SK-N-SH (cell line): ENCODE results near the gene ACTG2. TPM values are rescaled to one million over a fixed set of nuclear protein-coding genes. Genes with fewer than 3 reads are reported as not detected.

ENCODE experiments used
- CTCF ChIA-PET: fragments of 300-600, 350-600 bp; formaldehyde crosslinking; extraction: SDS; loops from one replicate; lab custom pipeline; 2021; lab: Yijun Ruan, JAX
- POLR2A ChIA-PET: fragments of 350-600 bp; sonication (Branson Sonifier 250); formaldehyde crosslinking; extraction: SDS; loops from one replicate; lab custom pipeline; 2020; ENCODE audit warnings: antibody characterized with exemption, inconsistent platforms; lab: Yijun Ruan, JAX
- DNase-seq: peaks from one replicate; pipeline ENCODE4 v3.0.0; 2012
- H2AFZ ChIP-seq: fragments of 200-600 bp; sonication (generic); 2 replicates; pipeline ENCODE4 v1.8.1; 2016; ENCODE audit warnings: antibody characterized with exemption, mild to moderate bottlenecking, low read depth
- H3F3A ChIP-seq: fragments of 200-600 bp; sonication (generic); replicated peaks from 2 replicates; pipeline ENCODE3; 2016; ENCODE audit warnings: antibody characterized with exemption, mild to moderate bottlenecking; ENCODE audit not compliant: insufficient read depth
- H3K27ac ChIP-seq, 2 experiments: fragments of 200-500 bp in 1 of 2; fragments of 200-600 bp in 1 of 2; sonication (Bioruptor generic) in 1 of 2; sonication (generic), shearing (Covaris generic) in 1 of 2; 2 replicates each; pipeline versions ENCODE4 v1.5.1 to v1.6.1; 2014 to 2016; ENCODE audit warnings: low read depth in 2 of 2, inconsistent platforms in 1 of 2, low read length in 1 of 2, mild to moderate bottlenecking in 1 of 2, mixed read lengths in 1 of 2
- H3K27me3 ChIP-seq: fragments of 200-600 bp; sonication (generic), shearing (Covaris generic); 2 replicates; pipeline ENCODE4 v1.6.1; 2016; ENCODE audit warnings: mixed run types; ENCODE audit not compliant: insufficient read depth
- H3K36me3 ChIP-seq, 2 experiments: fragments of 200-500 bp in 1 of 2; fragments of 200-600 bp in 1 of 2; sonication (Bioruptor generic) in 1 of 2; sonication (generic) in 1 of 2; replicated peaks in 1 of 2; 2 replicates each; pipeline versions ENCODE3 to v1.5.1; 2014 to 2016; ENCODE audit warnings: low read length in 1 of 2, mild to moderate bottlenecking in 1 of 2; ENCODE audit not compliant: insufficient read depth in 2 of 2, control insufficient read depth in 1 of 2
- H3K4me1 ChIP-seq, 2 experiments: fragments of 200-500 bp in 1 of 2; fragments of 200-600 bp in 1 of 2; sonication (Bioruptor generic) in 1 of 2; sonication (generic), shearing (Covaris generic) in 1 of 2; 2 replicates each; pipeline versions ENCODE4 v1.5.1 to v1.6.1; 2014 to 2016; ENCODE audit warnings: low read depth in 1 of 2, low read length in 1 of 2, mixed run types in 1 of 2; ENCODE audit not compliant: insufficient read depth in 2 of 2, control insufficient read depth in 1 of 2
- H3K4me2 ChIP-seq: fragments of 200-600 bp; sonication (generic), shearing (Covaris generic); 2 replicates; pipeline ENCODE4 v1.6.1; 2017; ENCODE audit warnings: mixed run types
- H3K4me3 ChIP-seq, 2 experiments: fragments of 200-500 bp in 1 of 2; fragments of 200-600 bp in 1 of 2; sonication (Bioruptor generic) in 1 of 2; sonication (generic), shearing (Covaris generic) in 1 of 2; 2 replicates each; pipeline versions ENCODE4 v1.5.1 to v1.8.1; 2014 to 2016; ENCODE audit warnings: low read depth in 2 of 2, inconsistent platforms in 1 of 2, low read length in 1 of 2, mild to moderate bottlenecking in 1 of 2, mixed read lengths in 1 of 2, moderate library complexity in 1 of 2
- H3K79me2 ChIP-seq: fragments of 200-600 bp; sonication (generic); 2 replicates; pipeline ENCODE4 v1.8.1; 2017; ENCODE audit warnings: mild to moderate bottlenecking; ENCODE audit not compliant: insufficient read depth
- H3K9ac ChIP-seq: fragments of 200-600 bp; sonication (generic); 2 replicates; pipeline ENCODE4 v1.6.1; 2017; ENCODE audit warnings: mixed run types
- H3K9me2 ChIP-seq: fragments of 200-600 bp; sonication (generic); 2 replicates; pipeline ENCODE4 v1.6.1; 2017; ENCODE audit warnings: mixed run types
- H3K9me3 ChIP-seq: fragments of 200-600 bp; sonication (generic); 2 replicates; pipeline ENCODE4 v1.6.1; 2017; ENCODE audit warnings: mixed run types, mild to moderate bottlenecking, moderate library complexity
- H4K20me1 ChIP-seq: fragments of 200-600 bp; sonication (generic); 2 replicates; pipeline ENCODE4 v1.6.1; 2017; ENCODE audit warnings: mild to moderate bottlenecking, mixed run types; ENCODE audit not compliant: insufficient read depth
- CHD2 ChIP-seq: fragments of 150-350 bp; IDR thresholded peaks from 2 replicates; pipeline ENCODE4 v1.6.1; 2018; ENCODE audit warnings: low read length; ENCODE audit not compliant: partially characterized antibody
- CTCF ChIP-seq: fragments of 200-600 bp; sonication (generic); IDR thresholded peaks from 2 replicates; pipeline ENCODE4 v1.6.1; 2017; ENCODE audit warnings: antibody characterized with exemption, mild to moderate bottlenecking, moderate library complexity
- ELF1 ChIP-seq: IDR thresholded peaks from 2 replicates; pipeline ENCODE4 v1.4.0; 2012
- EP300 ChIP-seq, 2 experiments: IDR thresholded peaks; 2 replicates each; pipeline versions ENCODE4 v1.4.0 to v1.6.1; 2012; ENCODE audit warnings: borderline replicate concordance in 1 of 2, low read depth in 1 of 2, low read length in 1 of 2
- EZH2phosphoT487 ChIP-seq: fragments of 200-600 bp; sonication (generic); IDR thresholded peaks from 2 replicates; pipeline ENCODE4 v1.6.1; 2017; ENCODE audit warnings: low read depth, mixed run types, mild to moderate bottlenecking, antibody characterized with exemption, moderate library complexity, borderline replicate concordance
- FOSL2 ChIP-seq: IDR thresholded peaks from 2 replicates; pipeline ENCODE4 v1.4.0; 2012; ENCODE audit warnings: low read depth, mild to moderate bottlenecking, moderate library complexity, borderline replicate concordance
- FOXM1 ChIP-seq: IDR thresholded peaks from 2 replicates; pipeline ENCODE4 v1.4.0; 2012; ENCODE audit warnings: low read depth, mild to moderate bottlenecking
- MAX ChIP-seq: IDR thresholded peaks from 2 replicates; pipeline ENCODE4 v1.4.0; 2012; ENCODE audit warnings: low read depth
- MEF2A ChIP-seq: IDR thresholded peaks from 2 replicates; pipeline ENCODE4 v1.4.0; 2012; ENCODE audit warnings: low read depth, borderline replicate concordance
- MXI1 ChIP-seq: IDR thresholded peaks from 2 replicates; pipeline ENCODE4 v1.6.1; 2012; ENCODE audit warnings: mild to moderate bottlenecking, low read depth, low read length, improper control_type of control experiment
- NRF1 ChIP-seq: IDR thresholded peaks from 2 replicates; pipeline ENCODE4 v1.6.1; 2012; ENCODE audit warnings: low read depth, mild to moderate bottlenecking, low read length
- SMC3 ChIP-seq: IDR thresholded peaks from 2 replicates; pipeline ENCODE4 v1.6.1; 2012; ENCODE audit warnings: low read depth, low read length, improper control_type of control experiment
- TAF1 ChIP-seq: IDR thresholded peaks from 2 replicates; pipeline ENCODE4 v1.6.1; 2012; ENCODE audit warnings: low read depth, mild to moderate bottlenecking, low read length, moderate library complexity, borderline replicate concordance
- YY1 ChIP-seq: IDR thresholded peaks from 2 replicates; pipeline ENCODE4 v1.4.0; 2012; ENCODE audit warnings: low read depth, mild to moderate bottlenecking
- WGBS: methylation state at CpG from one replicate; pipeline ENCODE4 v1.1.6; 2017; ENCODE audit warnings: low lambda C conversion rate; 5-methylcytosine and 5-hydroxymethylcytosine counted together
- polyA plus RNA-seq, 3 experiments: library from polyadenylated mRNA; depleted of rRNA; stranded (reverse); fragments of >200 nt; gene quantifications; 2 replicates each; pipeline ENCODE4 v1.2.3, GENCODE V29; 2012
- TF ChIP-seq, protein P1 (sequence below): IDR thresholded peaks from 2 replicates; pipeline ENCODE4 v1.6.1; 2012; ENCODE audit warnings: mild to moderate bottlenecking, low read depth, low read length, moderate library complexity
- TF ChIP-seq, protein P2 (sequence below): IDR thresholded peaks from 2 replicates; pipeline ENCODE4 v1.4.0; 2012; ENCODE audit warnings: low read depth, borderline replicate concordance
- TF ChIP-seq, protein P3 (sequence below): IDR thresholded peaks from 2 replicates; pipeline ENCODE4 v1.4.0; 2012; ENCODE audit warnings: low read depth, borderline replicate concordance

The ACTG2 gene
- polyA plus RNA-seq, 1 of the 3 experiments (the other 2 are of a cell fraction): 0.25 TPM

DNA sequence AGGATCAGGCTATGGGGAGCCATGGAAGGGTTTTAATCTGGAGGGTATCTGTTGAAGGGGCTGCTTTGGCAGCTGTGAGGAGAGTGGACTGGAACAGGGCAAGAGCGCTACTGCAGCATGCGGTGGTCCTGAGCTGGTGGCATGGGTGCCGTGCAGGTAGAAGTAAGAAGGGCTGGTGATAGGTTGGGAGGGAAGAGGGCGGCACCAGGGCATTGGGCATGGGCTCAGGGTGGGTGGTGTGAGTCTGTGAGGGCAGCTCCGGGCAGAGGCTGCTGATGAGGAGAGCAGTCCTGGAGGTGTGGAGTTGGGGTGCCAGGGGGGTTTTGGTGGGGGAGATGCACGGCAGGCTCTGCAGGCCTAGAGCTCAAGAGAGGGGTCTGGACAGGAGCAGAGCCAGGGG is 2.1 kb downstream of the ACTG2 start:
- Histone ChIP-seq H3K9ac (no peak overlapping the region), H3K4me1 (no peaks in the 10 kb centered on the region), H3K4me2 (no peak overlapping the region), H3K79me2 (no peaks in the 10 kb centered on the region), H3F3A (no peaks in the 10 kb centered on the region), H2AFZ (no peak overlapping the region), H3K27ac (no peak overlapping the region), H3K36me3 (no peaks in the 10 kb centered on the region), H3K4me3 (no peak overlapping the region), H3K9me2 (no peaks in the 10 kb centered on the region), H4K20me1 (no peaks in the 10 kb centered on the region), H3K27me3 (no peaks in the 10 kb centered on the region; the same call in 1 of the 2 replicates), H3K9me3 (no peaks in the 10 kb centered on the region)
- CTCF ChIA-PET: no interaction called here
- DNase-seq: no peak
- TF ChIP-seq EZH2phosphoT487 (no peak), MAX (no peak), EP300 (IDR thresholded peaks at IDR 0.05; ENCODE audit: borderline replicate concordance in 1 of 2, low read depth in 1 of 2, low read length in 1 of 2) (no peak), FOXM1 (no peak), MXI1 (no peak), CHD2 (no peak)
- TF ChIP-seq, protein P1, sequence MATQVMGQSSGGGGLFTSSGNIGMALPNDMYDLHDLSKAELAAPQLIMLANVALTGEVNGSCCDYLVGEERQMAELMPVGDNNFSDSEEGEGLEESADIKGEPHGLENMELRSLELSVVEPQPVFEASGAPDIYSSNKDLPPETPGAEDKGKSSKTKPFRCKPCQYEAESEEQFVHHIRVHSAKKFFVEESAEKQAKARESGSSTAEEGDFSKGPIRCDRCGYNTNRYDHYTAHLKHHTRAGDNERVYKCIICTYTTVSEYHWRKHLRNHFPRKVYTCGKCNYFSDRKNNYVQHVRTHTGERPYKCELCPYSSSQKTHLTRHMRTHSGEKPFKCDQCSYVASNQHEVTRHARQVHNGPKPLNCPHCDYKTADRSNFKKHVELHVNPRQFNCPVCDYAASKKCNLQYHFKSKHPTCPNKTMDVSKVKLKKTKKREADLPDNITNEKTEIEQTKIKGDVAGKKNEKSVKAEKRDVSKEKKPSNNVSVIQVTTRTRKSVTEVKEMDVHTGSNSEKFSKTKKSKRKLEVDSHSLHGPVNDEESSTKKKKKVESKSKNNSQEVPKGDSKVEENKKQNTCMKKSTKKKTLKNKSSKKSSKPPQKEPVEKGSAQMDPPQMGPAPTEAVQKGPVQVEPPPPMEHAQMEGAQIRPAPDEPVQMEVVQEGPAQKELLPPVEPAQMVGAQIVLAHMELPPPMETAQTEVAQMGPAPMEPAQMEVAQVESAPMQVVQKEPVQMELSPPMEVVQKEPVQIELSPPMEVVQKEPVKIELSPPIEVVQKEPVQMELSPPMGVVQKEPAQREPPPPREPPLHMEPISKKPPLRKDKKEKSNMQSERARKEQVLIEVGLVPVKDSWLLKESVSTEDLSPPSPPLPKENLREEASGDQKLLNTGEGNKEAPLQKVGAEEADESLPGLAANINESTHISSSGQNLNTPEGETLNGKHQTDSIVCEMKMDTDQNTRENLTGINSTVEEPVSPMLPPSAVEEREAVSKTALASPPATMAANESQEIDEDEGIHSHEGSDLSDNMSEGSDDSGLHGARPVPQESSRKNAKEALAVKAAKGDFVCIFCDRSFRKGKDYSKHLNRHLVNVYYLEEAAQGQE: no peak
- WGBS: 85% methylated on average over 5 of the region's 6 CpGs
- POLR2A ChIA-PET: no interaction called here

GRCh38 chr2:73895473-73895872 is 2.7 kb downstream of the ACTG2 start:
- no peaks in the 10 kb centered on the region for H3F3A ChIP-seq
- H3K27ac ChIP-seq: no peak overlapping the region
- no peaks in the 10 kb centered on the region; the same call in 1 of the 2 replicates for H3K27me3 ChIP-seq
- no peak overlapping the region for H3K4me2 ChIP-seq
- CTCF ChIA-PET: no interaction called here
- no peak overlapping the region for H3K9ac ChIP-seq
- H3K4me1 ChIP-seq: no peaks in the 10 kb centered on the region
- H3K79me2 ChIP-seq: no peaks in the 10 kb centered on the region
- H3K9me3 ChIP-seq: no peaks in the 10 kb centered on the region
- no peaks in the 10 kb centered on the region for H4K20me1 ChIP-seq
- no peak overlapping the region for H2AFZ ChIP-seq
- 83% methylated on average over 9 of the region's 9 CpGs for WGBS
- H3K36me3 ChIP-seq: no peaks in the 10 kb centered on the region
- POLR2A ChIA-PET: no interaction called here
- no peak overlapping the region for H3K4me3 ChIP-seq
- no peak for DNase-seq
- no peaks in the 10 kb centered on the region for H3K9me2 ChIP-seq
- no peak for TF ChIP-seq SMC3
- no peak for TF ChIP-seq CTCF
- no peak for TF ChIP-seq YY1
- TF ChIP-seq MEF2A: no peak
- no peak for TF ChIP-seq FOXM1
- TF ChIP-seq TAF1: no peak
- no peak for TF ChIP-seq EP300 (IDR thresholded peaks at IDR 0.05; ENCODE audit: borderline replicate concordance in 1 of 2, low read depth in 1 of 2, low read length in 1 of 2)
- no peak for TF ChIP-seq FOSL2
- no peak for TF ChIP-seq ELF1
- TF ChIP-seq, protein P2, sequence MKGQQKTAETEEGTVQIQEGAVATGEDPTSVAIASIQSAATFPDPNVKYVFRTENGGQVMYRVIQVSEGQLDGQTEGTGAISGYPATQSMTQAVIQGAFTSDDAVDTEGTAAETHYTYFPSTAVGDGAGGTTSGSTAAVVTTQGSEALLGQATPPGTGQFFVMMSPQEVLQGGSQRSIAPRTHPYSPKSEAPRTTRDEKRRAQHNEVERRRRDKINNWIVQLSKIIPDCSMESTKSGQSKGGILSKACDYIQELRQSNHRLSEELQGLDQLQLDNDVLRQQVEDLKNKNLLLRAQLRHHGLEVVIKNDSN: no peak
- TF ChIP-seq, protein P3, sequence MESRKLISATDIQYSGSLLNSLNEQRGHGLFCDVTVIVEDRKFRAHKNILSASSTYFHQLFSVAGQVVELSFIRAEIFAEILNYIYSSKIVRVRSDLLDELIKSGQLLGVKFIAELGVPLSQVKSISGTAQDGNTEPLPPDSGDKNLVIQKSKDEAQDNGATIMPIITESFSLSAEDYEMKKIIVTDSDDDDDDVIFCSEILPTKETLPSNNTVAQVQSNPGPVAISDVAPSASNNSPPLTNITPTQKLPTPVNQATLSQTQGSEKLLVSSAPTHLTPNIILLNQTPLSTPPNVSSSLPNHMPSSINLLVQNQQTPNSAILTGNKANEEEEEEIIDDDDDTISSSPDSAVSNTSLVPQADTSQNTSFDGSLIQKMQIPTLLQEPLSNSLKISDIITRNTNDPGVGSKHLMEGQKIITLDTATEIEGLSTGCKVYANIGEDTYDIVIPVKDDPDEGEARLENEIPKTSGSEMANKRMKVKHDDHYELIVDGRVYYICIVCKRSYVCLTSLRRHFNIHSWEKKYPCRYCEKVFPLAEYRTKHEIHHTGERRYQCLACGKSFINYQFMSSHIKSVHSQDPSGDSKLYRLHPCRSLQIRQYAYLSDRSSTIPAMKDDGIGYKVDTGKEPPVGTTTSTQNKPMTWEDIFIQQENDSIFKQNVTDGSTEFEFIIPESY: no peak
- no peak for TF ChIP-seq MAX
- no peak for TF ChIP-seq NRF1
